ENCODE measurements around the gene ISCA2.

ISCA2 gene

GRCh38 chr14:74522740-74523139 is 29.2 kb downstream of the ISCA2 start:
- Histone ChIP-seq H3K4me2 (ENCODE audit: insufficient read depth, low read length) (no peak overlapping the region), H3K36me3 (ENCODE audit: insufficient read depth, low read length) (no peaks in the 10 kb centered on the region), H2AFZ (ENCODE audit: low read depth, low read length) (no peak overlapping the region), H4K20me1 (ENCODE audit: insufficient read depth, low read length) (peaks cover 4% of the 10 kb centered on the region; the same call in 1 of the 2 replicates), H3K9me3 (ENCODE audit: insufficient read depth, low read length, severe bottlenecking) (no peaks in the 10 kb centered on the region), H3K79me2 (ENCODE audit: insufficient read depth, low read length) (no peaks in the 10 kb centered on the region), H3K9ac (ENCODE audit: low read depth, low read length) (no peak overlapping the region), H3K27me3 (ENCODE audit: insufficient read depth, low read length, poor library complexity) (peaks cover 6% of the 10 kb centered on the region), H3K4me3 (ENCODE audit: low read depth in 1 of 2, low read length in 2 of 2) (no peak overlapping the region), H3K4me1 (ENCODE audit: insufficient read depth, low read length) (no peaks in the 10 kb centered on the region), H3K27ac (ENCODE audit: low read length) (no peak overlapping the region)
- no peak for ATAC-seq (ENCODE audit: insufficient read depth, low read depth)
- DNase-seq, result no peak
- TF ChIP-seq CTCF (IDR thresholded peaks at IDR 0.05; ENCODE audit: borderline replicate concordance, extremely low read depth, low read length, poor library complexity, severe bottlenecking) (no peak), EZH2 (IDR thresholded peaks at IDR 0.05; ENCODE audit: borderline replicate concordance, low read depth, low read length, severe bottlenecking) (no peak)

GRCh38 chr14:74524076-74524811 is 30.7 kb downstream of the ISCA2 start:
- H3K27ac ChIP-seq (ENCODE audit: low read length), result no peak overlapping the region
- no peaks in the 10 kb centered on the region for H3K79me2 ChIP-seq (ENCODE audit: insufficient read depth, low read length)
- no peaks in the 10 kb centered on the region for H3K4me1 ChIP-seq (ENCODE audit: insufficient read depth, low read length)
- no peak for ATAC-seq (ENCODE audit: insufficient read depth, low read depth)
- no peak overlapping the region for H3K9ac ChIP-seq (ENCODE audit: low read depth, low read length)
- no peaks in the 10 kb centered on the region for H3K9me3 ChIP-seq (ENCODE audit: insufficient read depth, low read length, severe bottlenecking)
- H4K20me1 ChIP-seq (ENCODE audit: insufficient read depth, low read length), result peaks cover 4% of the 10 kb centered on the region; the same call in 1 of the 2 replicates
- peaks cover 6% of the 10 kb centered on the region for H3K27me3 ChIP-seq (ENCODE audit: insufficient read depth, low read length, poor library complexity)
- H3K36me3 ChIP-seq (ENCODE audit: insufficient read depth, low read length), result no peaks in the 10 kb centered on the region
- H3K4me3 ChIP-seq (ENCODE audit: low read depth in 1 of 2, low read length in 2 of 2), result no peak overlapping the region
- no peak overlapping the region for H2AFZ ChIP-seq (ENCODE audit: low read depth, low read length)
- no peak for TF ChIP-seq CTCF (IDR thresholded peaks at IDR 0.05; ENCODE audit: borderline replicate concordance, extremely low read depth, low read length, poor library complexity, severe bottlenecking)
- no peak for TF ChIP-seq EZH2 (IDR thresholded peaks at IDR 0.05; ENCODE audit: borderline replicate concordance, low read depth, low read length, severe bottlenecking)
- no peak overlapping the region for H3K4me2 ChIP-seq (ENCODE audit: insufficient read depth, low read length)
- DNase-seq, result no peak

- ATAC-seq (ENCODE audit: insufficient read depth, low read depth), result no peak
- Histone ChIP-seq H3K9ac (ENCODE audit: low read depth, low read length) (no peak overlapping the region), H4K20me1 (ENCODE audit: insufficient read depth, low read length) (peaks cover 4% of the 10 kb centered on the region; the same call in 1 of the 2 replicates), H3K36me3 (ENCODE audit: insufficient read depth, low read length) (no peaks in the 10 kb centered on the region), H3K27ac (ENCODE audit: low read length) (no peak overlapping the region), H3K9me3 (ENCODE audit: insufficient read depth, low read length, severe bottlenecking) (no peaks in the 10 kb centered on the region), H3K4me1 (ENCODE audit: insufficient read depth, low read length) (no peaks in the 10 kb centered on the region), H3K79me2 (ENCODE audit: insufficient read depth, low read length) (no peaks in the 10 kb centered on the region), H3K4me2 (ENCODE audit: insufficient read depth, low read length) (no peak overlapping the region), H3K27me3 (ENCODE audit: insufficient read depth, low read length, poor library complexity) (peaks cover 6% of the 10 kb centered on the region), H2AFZ (ENCODE audit: low read depth, low read length) (no peak overlapping the region), H3K4me3 (ENCODE audit: low read depth in 1 of 2, low read length in 2 of 2) (no peak overlapping the region)
- no peak for TF ChIP-seq CTCF (IDR thresholded peaks at IDR 0.05; ENCODE audit: borderline replicate concordance, extremely low read depth, low read length, poor library complexity, severe bottlenecking)
- no peak for TF ChIP-seq EZH2 (IDR thresholded peaks at IDR 0.05; ENCODE audit: borderline replicate concordance, low read depth, low read length, severe bottlenecking)
- no peak for DNase-seq
Observed at GRCh38 chr14:74524812-74525135, 31.2 kb downstream of the ISCA2 start.
